Activated CD4-positive, CD25-positive, alpha-beta regulatory T cell treated with anti-CD3 and anti-CD28 coated beads, Interleukin-2, amount 50 U/mL, for 72 hours (primary cell): Measurements from ENCODE around the gene CAPN2.
"Not testable (repeated sequence)": the region's sequence is repeated elsewhere in the genome, so short reads cannot be mapped to it uniquely, and the experiment has no call there.

Source experiments
- DNase-seq: peaks from one replicate; pipeline ENCODE4 v3.0.0; 2021

The CAPN2 gene

DNA sequence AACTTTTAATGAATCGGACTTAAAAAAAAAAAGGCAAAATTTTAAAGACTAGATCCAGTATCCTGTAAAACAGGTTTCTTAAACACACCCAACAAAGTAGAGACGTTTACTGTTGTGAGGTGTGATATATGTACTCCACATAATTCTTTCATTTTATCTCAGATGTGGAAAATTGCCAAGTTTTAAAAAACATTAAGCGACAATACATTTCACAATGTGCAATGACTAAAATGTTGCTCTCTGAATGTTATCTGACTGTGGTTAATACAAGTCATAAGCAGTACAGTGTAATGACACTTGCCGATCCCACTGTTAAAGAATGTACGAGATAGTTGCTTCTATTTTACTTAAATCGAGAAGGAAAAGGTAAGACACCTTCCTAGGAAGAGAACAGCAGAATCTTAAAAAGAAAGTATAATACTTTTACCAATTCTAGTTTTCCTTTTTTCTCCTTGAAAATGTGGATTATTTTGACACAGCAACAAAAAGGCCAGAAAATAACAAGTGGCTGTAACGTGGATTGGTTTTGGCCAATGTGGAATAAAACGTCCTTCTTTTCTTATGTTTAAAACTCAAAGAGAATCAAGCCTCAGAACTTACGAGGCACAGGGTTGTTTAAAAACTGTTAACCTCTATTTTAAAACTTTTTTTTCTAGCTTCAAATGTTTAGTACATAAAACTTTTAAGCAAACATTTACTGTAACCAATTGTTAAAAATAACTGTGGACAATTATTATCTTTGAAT, 82.0 kb downstream of the CAPN2 start:
- DNase-seq: no peak

DNA sequence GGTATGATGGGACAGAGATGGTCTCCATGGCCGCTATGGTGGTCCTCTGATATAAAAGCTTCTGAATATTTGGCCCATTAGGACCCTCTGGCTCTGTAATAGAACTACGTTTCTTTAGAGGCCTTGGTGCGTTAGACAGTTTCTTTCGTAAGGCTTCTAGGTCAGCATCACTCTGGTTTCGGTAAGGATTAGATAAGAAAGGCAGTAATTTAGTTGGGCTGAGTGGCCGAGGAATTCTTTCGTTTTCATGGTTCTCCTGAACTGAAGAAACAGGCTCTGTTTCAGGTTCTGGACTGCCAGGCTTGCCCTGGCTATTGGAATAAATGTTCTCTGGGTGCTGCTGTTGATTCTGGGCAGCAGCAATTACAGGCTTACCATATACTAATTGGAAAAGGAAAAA, 83.9 kb downstream of the CAPN2 start:
- no peak for DNase-seq

DNA sequence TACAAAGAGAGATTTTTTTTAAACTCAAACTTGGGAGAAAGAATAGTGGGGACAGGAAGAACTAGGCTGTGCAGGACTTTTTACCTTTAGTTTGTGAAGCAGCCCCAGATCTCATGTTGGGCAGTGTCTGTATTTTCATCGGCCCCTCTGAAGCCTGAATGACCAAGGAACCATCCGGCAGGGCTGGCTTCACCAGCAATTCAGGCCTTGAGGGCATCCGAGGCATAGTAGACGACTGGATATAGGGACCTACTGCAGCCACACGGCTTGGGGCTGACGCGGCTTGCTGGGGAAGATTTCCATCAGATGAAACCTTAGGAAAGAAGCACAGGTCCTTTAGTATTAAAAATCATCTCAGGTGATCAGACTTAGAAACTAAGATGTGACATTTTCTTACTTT, 89.7 kb downstream of the CAPN2 start:
- no peak for DNase-seq

DNA sequence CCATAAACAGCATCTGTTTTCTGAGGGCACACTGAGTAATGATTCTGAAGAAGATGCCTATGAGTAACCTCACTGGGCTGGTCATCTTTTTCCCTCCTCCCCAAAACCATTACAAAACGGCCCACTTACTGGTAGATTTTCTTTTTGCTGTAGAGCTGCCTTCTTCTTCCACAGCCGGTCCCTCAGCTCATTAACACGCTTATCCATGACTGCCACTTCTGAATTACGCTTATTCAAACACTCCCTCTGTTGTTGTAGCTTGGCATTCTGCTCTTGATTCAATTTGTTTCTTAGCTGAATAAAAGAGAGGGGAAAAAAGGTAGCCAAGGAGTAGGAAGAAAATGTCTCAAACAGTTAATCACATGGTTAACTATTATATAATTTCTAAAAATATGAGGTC, 90.3 kb downstream of the CAPN2 start:
- DNase-seq: no peak

GRCh38 chr1:223803211-223803610, 90.9 kb downstream of the CAPN2 start:
- no peak for DNase-seq

GRCh38 chr1:223809905-223810304, 97.6 kb downstream of the CAPN2 start:
- not testable (repeated sequence) for DNase-seq

DNA sequence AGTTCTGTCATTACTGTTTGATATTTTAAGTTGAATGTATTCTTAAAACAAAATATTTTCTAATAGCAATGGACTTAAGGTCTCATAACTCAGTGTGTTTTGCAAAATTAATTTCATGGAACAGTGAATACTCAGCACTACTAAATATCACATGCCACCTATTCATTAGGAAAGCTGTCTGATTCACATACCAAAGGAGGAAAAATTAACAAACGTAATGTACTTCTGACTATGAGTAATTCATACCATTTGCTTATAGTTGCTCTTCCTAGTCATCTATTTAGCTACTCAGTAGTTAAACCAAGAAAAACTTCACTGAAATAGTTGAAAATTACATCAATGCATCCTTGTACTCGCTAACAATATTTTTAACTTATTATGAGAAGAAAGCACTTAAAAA, 98.2 kb downstream of the CAPN2 start:
- no peak for DNase-seq

- no peak for DNase-seq
Measured at GRCh38 chr1:223811634-223812101, 99.3 kb downstream of the CAPN2 start.

DNA sequence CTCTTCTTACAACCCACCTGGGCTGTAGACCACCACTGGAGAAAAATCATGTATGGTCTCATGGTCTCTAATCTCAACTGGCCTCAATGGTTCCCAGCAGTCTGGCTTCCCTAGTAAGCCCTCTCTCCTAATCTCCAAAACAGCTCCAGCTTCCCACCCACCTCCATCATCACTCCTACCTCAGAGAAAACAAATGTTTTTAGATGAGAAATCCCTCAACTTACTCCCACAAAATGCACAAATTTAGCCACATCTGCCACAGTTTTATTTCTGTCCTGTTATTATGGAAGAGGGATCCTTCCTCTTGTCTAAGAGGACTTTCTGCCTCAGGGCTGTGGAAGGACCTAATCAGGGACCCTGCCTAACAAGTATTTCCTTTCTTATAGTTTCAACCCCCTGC, 101.3 kb downstream of the CAPN2 start:
- DNase-seq: no peak

DNA sequence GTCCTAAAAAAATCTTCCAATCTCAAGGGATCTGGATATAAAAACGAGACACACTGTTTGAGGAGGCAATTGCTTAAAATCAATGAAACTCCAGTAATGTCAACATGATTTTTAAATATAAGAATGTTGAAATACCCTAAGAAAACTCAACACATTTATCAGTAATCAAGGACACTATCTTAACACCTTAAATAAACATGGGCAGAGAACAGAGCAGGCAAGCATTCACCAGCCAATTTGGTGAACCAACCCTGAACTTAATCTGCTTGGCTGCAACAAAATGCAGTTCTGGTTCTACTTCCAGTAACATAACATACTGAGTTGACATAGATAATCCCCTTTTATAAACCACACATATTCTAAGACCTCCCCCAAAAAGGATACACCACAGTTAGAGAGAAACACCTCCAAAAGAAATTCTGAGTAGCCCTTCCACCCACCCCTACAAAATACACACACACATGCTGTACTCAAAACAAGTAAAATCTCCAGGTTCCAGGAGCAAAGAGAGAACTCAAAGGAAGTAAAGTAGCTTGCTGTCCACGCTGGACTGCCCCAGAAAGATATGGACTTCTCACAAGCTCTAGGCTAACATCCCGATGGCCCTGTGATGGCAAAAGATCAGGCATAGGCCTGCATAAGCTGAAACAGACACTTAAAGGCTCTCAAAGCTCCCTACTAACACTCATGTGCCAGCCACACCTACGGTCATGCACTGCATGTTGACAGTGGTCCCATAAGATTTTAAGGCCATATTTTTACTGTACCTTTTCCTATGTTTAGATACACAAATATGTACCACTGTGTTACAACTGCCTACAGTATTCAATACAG, 102.9 kb downstream of the CAPN2 start:
- DNase-seq: no peak

DNA sequence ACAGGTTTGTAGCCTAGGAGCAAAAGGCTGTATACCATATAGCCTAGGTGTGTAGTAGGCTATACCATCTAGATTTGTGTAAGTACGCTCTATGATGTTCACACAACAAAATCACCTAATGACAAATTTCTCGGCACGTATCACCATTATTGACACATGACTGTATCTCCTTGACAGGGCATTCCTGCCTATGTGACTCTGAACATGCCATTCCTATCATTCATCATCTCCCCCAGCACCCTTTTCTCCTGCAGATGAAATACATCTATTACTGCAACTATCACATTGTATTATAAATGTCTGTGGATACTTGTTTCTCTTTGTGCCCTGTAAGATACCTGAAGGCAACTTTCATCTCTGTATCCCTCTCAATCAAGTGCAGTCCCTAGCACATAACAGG, 103.5 kb downstream of the CAPN2 start:
- no peak for DNase-seq

GRCh38 chr1:223817265-223817664, 104.9 kb downstream of the CAPN2 start:
- not testable (repeated sequence) for DNase-seq

- DNase-seq: no peak
Measured at GRCh38 chr1:223819730-223820514, 107.6 kb downstream of the CAPN2 start.

DNA sequence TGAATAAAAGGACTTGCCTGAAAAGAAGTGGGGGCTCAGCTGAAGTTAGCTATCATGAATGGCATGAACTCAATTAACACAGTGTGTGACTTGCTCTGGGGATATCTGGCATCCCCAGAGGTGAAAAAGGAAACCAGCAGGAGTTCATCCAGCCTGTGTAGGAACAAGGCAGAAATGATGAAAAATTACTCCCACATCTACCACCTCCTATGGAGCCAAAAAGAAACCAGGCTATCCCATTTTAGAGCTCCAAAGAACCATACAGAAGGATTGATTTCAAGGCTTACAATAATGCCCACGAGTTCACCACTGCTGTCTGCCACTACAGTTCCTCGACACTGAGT, 108.1 kb downstream of the CAPN2 start:
- no peak for DNase-seq

- no peak for DNase-seq
Measured at GRCh38 chr1:223820971-223821370, 108.6 kb downstream of the CAPN2 start.

- no peak for DNase-seq
Measured at GRCh38 chr1:223824287-223824686, 111.9 kb downstream of the CAPN2 start.

DNA sequence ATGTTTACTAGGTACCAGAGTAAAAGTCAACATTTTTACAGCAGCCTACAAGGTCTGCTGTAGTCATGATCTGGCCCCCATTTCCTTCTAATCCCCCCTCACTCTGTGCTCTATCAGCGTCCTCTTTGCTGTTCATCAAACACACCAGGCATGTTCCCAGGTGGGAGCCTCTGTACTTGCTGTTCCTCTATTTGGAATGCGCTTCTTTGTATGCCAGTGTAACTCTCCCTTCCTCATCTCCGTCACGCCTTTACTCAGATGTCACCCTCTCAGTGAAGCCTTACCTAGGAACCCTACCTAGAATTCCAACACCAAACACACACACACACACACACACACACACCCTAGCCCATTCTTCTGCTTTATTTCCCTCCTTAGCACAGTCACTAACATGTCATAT, 112.4 kb downstream of the CAPN2 start:
- DNase-seq: no peak
